DND-41 (cell line): ENCODE data around the gene HPS3.

Experiments
- CTCF ChIP-seq: IDR thresholded peaks from 2 replicates; pipeline ENCODE4 v1.5.1; 2012; ENCODE audit warnings: borderline replicate concordance, low read length, moderate library complexity, mild to moderate bottlenecking; ENCODE audit not compliant: poor library complexity, severe bottlenecking; ENCODE audit errors: extremely low read depth
- EZH2 ChIP-seq: IDR thresholded peaks from 3 replicates; pipeline ENCODE4 v1.6.1; 2012; ENCODE audit warnings: borderline replicate concordance, low read depth, mild to moderate bottlenecking, moderate library complexity, low read length, inconsistent platforms; ENCODE audit not compliant: severe bottlenecking

GRCh38 chr3:149114458-149114857, 15.0 kb upstream of the HPS3 start:
- TF ChIP-seq CTCF: no peak
- TF ChIP-seq EZH2: no peak
